ENCODE data around the gene EDC4. TPM values are rescaled to one million over a fixed set of nuclear protein-coding genes. Genes with fewer than 3 reads are reported as not detected.

Gene EDC4
- total and polyA plus RNA-seq, 2 of the 13 experiments (the other 11 are each of a cell fraction or from before 2014, with no cell fraction given), result 51.4 to 59.1 TPM

GRCh38 chr16:67847064-67847861, 25.6 kb upstream of the EDC4 start, which contains the start of gene CENPT (continued):
- TF ChIP-seq, protein P1, sequence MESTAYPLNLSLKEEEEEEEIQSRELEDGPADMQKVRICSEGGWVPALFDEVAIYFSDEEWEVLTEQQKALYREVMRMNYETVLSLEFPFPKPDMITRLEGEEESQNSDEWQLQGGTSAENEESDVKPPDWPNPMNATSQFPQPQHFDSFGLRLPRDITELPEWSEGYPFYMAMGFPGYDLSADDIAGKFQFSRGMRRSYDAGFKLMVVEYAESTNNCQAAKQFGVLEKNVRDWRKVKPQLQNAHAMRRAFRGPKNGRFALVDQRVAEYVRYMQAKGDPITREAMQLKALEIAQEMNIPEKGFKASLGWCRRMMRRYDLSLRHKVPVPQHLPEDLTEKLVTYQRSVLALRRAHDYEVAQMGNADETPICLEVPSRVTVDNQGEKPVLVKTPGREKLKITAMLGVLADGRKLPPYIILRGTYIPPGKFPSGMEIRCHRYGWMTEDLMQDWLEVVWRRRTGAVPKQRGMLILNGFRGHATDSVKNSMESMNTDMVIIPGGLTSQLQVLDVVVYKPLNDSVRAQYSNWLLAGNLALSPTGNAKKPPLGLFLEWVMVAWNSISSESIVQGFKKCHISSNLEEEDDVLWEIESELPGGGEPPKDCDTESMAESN (CRISPR knock-in tag; conservative IDR thresholded peaks at IDR 0.05), result 0 out of 2 replicates have a peak, but pooled peaks have one; percentile 2
- TF ChIP-seq ZNF17 (CRISPR knock-in tag; IDR thresholded peaks at IDR 0.05) (no peak), ZSCAN22 (CRISPR knock-in tag; IDR thresholded peaks at IDR 0.05) (no peak), STAT6 (CRISPR knock-in tag; IDR thresholded peaks at IDR 0.05; ENCODE audit: borderline replicate concordance) (no peak), SOX6 (IDR thresholded peaks at IDR 0.05) (no peak), SOX6 (CRISPR knock-in tag; IDR thresholded peaks at IDR 0.05) (no peak; the same call in 1 of the 2 replicates), GABPB1 (CRISPR knock-in tag; IDR thresholded peaks at IDR 0.05) (no peak), ESRRA (CRISPR knock-in tag; IDR thresholded peaks at IDR 0.05; ENCODE audit: low read depth) (no peak), ZNF615 (CRISPR knock-in tag; IDR thresholded peaks at IDR 0.05; ENCODE audit: borderline replicate concordance) (no peak), ZNF550 (CRISPR knock-in tag; IDR thresholded peaks at IDR 0.05; ENCODE audit: borderline replicate concordance) (no peak), DRAP1 (CRISPR knock-in tag; IDR thresholded peaks at IDR 0.05) (no peak), RCOR2 (CRISPR knock-in tag; IDR thresholded peaks at IDR 0.05) (no peak), ZBTB26 (CRISPR knock-in tag; IDR thresholded peaks at IDR 0.05; ENCODE audit: borderline replicate concordance) (no peak), ISX (CRISPR knock-in tag; conservative IDR thresholded peaks at IDR 0.05) (no peak), POLR2AphosphoS5 (IDR thresholded peaks at IDR 0.05; ENCODE audit: low read depth, low read length) (no peak), ZNF761 (CRISPR knock-in tag; conservative IDR thresholded peaks at IDR 0.05) (no peak), ZBTB21 (CRISPR knock-in tag; IDR thresholded peaks at IDR 0.05) (no peak), ZNF557 (CRISPR knock-in tag; IDR thresholded peaks at IDR 0.05) (no peak), SP5 (CRISPR knock-in tag; IDR thresholded peaks at IDR 0.05; ENCODE audit: borderline replicate concordance, low read depth) (no peak), DNMT1 (CRISPR knock-in tag; IDR thresholded peaks at IDR 0.05) (no peak), NRL (CRISPR knock-in tag; IDR thresholded peaks at IDR 0.05; ENCODE audit: borderline replicate concordance) (peak; percentile 82), ZFP36 (IDR thresholded peaks at IDR 0.05; ENCODE audit: borderline replicate concordance, low read depth, low read length, partially characterized antibody) (no peak)
- TF ChIP-seq, protein P2, sequence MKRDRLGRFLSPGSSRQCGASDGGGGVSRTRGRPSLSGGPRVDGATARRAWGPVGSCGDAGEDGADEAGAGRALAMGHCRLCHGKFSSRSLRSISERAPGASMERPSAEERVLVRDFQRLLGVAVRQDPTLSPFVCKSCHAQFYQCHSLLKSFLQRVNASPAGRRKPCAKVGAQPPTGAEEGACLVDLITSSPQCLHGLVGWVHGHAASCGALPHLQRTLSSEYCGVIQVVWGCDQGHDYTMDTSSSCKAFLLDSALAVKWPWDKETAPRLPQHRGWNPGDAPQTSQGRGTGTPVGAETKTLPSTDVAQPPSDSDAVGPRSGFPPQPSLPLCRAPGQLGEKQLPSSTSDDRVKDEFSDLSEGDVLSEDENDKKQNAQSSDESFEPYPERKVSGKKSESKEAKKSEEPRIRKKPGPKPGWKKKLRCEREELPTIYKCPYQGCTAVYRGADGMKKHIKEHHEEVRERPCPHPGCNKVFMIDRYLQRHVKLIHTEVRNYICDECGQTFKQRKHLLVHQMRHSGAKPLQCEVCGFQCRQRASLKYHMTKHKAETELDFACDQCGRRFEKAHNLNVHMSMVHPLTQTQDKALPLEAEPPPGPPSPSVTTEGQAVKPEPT (CRISPR knock-in tag; IDR thresholded peaks at IDR 0.05; ENCODE audit: low read depth), result no peak
